IMR-90 (cell line): ENCODE data around the gene VAV3. TPM values are rescaled to one million over a fixed set of nuclear protein-coding genes. Genes with fewer than 3 reads are reported as not detected.

Source experiments
- ATAC-seq: fragments of 200-7000 bp; cut with Tn5 transposase; 2 replicates; pipeline ENCODE4 v1.9.1; 2020; ENCODE audit warnings: low read depth, mild to moderate bottlenecking, moderate library complexity
- BruUV-seq: library from RNA; stranded (reverse); fragments of 400-500 nt; replicated peaks from 2 replicates; lab custom pipeline; 2021; lab: Mats Ljungman, UMichigan
- CTCF ChIA-PET: fragments of 300-600 bp; formaldehyde crosslinking; extraction: SDS; loops from one replicate; lab custom pipeline; 2021; ENCODE audit warnings: antibody characterized with exemption; lab: Yijun Ruan, JAX
- POLR2A ChIA-PET: fragments of 300-600 bp; sonication (Branson Sonifier 250); formaldehyde crosslinking; loops from one replicate; lab custom pipeline; 2022; ENCODE audit warnings: antibody characterized with exemption; ENCODE audit not compliant: unreplicated experiment; lab: Charles Lee
- DNase-seq: peaks from one replicate; pipeline ENCODE4 v3.0.0; 2013
- H2AFZ ChIP-seq: replicated peaks from 2 replicates; pipeline ENCODE3; 2013; ENCODE audit warnings: low read length, mild to moderate bottlenecking; ENCODE audit not compliant: poor library complexity
- H2AK5ac ChIP-seq: 2 replicates; pipeline ENCODE4 v1.6.1; 2013; ENCODE audit warnings: low read depth, low read length, inconsistent platforms
- H2AK9ac ChIP-seq: replicated peaks from 2 replicates; pipeline ENCODE3; 2013; ENCODE audit warnings: mild to moderate bottlenecking, low read depth, low read length, moderate library complexity; ENCODE audit not compliant: poor library complexity
- H2BK120ac ChIP-seq: 2 replicates; pipeline ENCODE4 v1.6.1; 2013; ENCODE audit warnings: low read depth, low read length, inconsistent platforms
- H2BK15ac ChIP-seq: 3 replicates; pipeline ENCODE4 v1.6.1; 2013; ENCODE audit warnings: low read depth, low read length, inconsistent platforms
- H2BK20ac ChIP-seq: 2 replicates; pipeline ENCODE4 v1.6.1; 2013; ENCODE audit warnings: low read depth, mild to moderate bottlenecking, inconsistent platforms, low read length, moderate library complexity
- H2BK5ac ChIP-seq: 2 replicates; pipeline ENCODE4 v1.6.1; 2013; ENCODE audit warnings: mild to moderate bottlenecking, low read depth, low read length, inconsistent platforms; ENCODE audit not compliant: poor library complexity, severe bottlenecking
- H3K14ac ChIP-seq: replicated peaks from 2 replicates; pipeline ENCODE4 v1.6.1; 2013; ENCODE audit warnings: low read depth, low read length, inconsistent platforms
- H3K18ac ChIP-seq: 2 replicates; pipeline ENCODE4 v1.6.1; 2013; ENCODE audit warnings: low read depth, low read length, control low read depth
- H3K23ac ChIP-seq: 2 replicates; pipeline ENCODE4 v1.6.1; 2013; ENCODE audit warnings: low read depth, low read length, inconsistent platforms
- H3K27ac ChIP-seq: 2 replicates; pipeline ENCODE4 v1.5.1; 2013; ENCODE audit warnings: mild to moderate bottlenecking, control low read depth, low read length; ENCODE audit not compliant: insufficient read depth
- H3K27me3 ChIP-seq: 2 replicates; pipeline ENCODE4 v1.6.1; 2013; ENCODE audit warnings: low read length; ENCODE audit not compliant: control insufficient read depth, insufficient read depth
- H3K36me3 ChIP-seq: 2 replicates; pipeline ENCODE4 v1.6.1; 2013; ENCODE audit warnings: low read length, mixed read lengths; ENCODE audit not compliant: control insufficient read depth, insufficient read depth
- H3K4ac ChIP-seq: 2 replicates; pipeline ENCODE4 v1.6.1; 2013; ENCODE audit warnings: low read depth, low read length, inconsistent platforms
- H3K4me1 ChIP-seq: 2 replicates; pipeline ENCODE4 v1.6.1; 2013; ENCODE audit warnings: low read length, mixed read lengths; ENCODE audit not compliant: control insufficient read depth, insufficient read depth
- H3K4me2 ChIP-seq: 2 replicates; pipeline ENCODE4 v1.6.1; 2013; ENCODE audit warnings: low read depth, mild to moderate bottlenecking, control low read depth, low read length, moderate library complexity
- H3K4me3 ChIP-seq: 2 replicates; pipeline ENCODE4 v1.5.1; 2013; ENCODE audit warnings: low read depth, mild to moderate bottlenecking, control low read depth, low read length, moderate library complexity; ENCODE audit not compliant: insufficient read depth
- H3K56ac ChIP-seq: 2 replicates; pipeline ENCODE4 v1.6.1; 2013; ENCODE audit warnings: low read length, inconsistent platforms; ENCODE audit not compliant: insufficient read depth; ENCODE audit errors: extremely low read depth
- H3K79me1 ChIP-seq, 2 experiments: 2 replicates each; pipeline ENCODE4 v1.6.1; 2013; ENCODE audit warnings: low read length in 2 of 2, inconsistent platforms in 1 of 2, low read depth in 1 of 2
- H3K9ac ChIP-seq: 2 replicates; pipeline ENCODE4 v1.6.1; 2013; ENCODE audit warnings: low read depth, low read length, control low read depth
- H3K9me1 ChIP-seq: 2 replicates; pipeline ENCODE4 v1.6.1; 2013; ENCODE audit warnings: low read length, inconsistent platforms; ENCODE audit not compliant: insufficient read depth
- H3K9me3 ChIP-seq: 2 replicates; pipeline ENCODE4 v1.6.1; 2013; ENCODE audit warnings: low read length; ENCODE audit not compliant: control insufficient read depth, insufficient read depth
- H4K20me1 ChIP-seq: 2 replicates; pipeline ENCODE4 v1.6.1; 2013; ENCODE audit warnings: low read length, inconsistent platforms; ENCODE audit not compliant: insufficient read depth
- H4K5ac ChIP-seq: 2 replicates; pipeline ENCODE4 v1.6.1; 2013; ENCODE audit warnings: mild to moderate bottlenecking, low read depth, low read length, control low read depth
- H4K8ac ChIP-seq, 2 experiments: 2 replicates each; pipeline ENCODE4 v1.6.1; 2013; ENCODE audit warnings: low read depth in 2 of 2, low read length in 2 of 2, control low read depth in 1 of 2, inconsistent platforms in 1 of 2
- H4K91ac ChIP-seq: 2 replicates; pipeline ENCODE4 v1.6.1; 2013; ENCODE audit warnings: low read depth, low read length, inconsistent platforms; ENCODE audit not compliant: insufficient read depth
- BHLHE40 ChIP-seq: fragments of 150-350 bp; IDR thresholded peaks from 2 replicates; pipeline ENCODE4 v1.6.1; 2016; ENCODE audit warnings: mild to moderate bottlenecking, low read depth, low read length
- CEBPB ChIP-seq: IDR thresholded peaks from 2 replicates; pipeline ENCODE4 v1.6.1; 2012; ENCODE audit warnings: low read depth, low read length, improper control_type of control experiment
- CHD1 ChIP-seq: IDR thresholded peaks from 2 replicates; pipeline ENCODE4 v1.6.1; 2012; ENCODE audit warnings: low read depth, low read length, improper control_type of control experiment
- MAFK ChIP-seq: IDR thresholded peaks from 2 replicates; pipeline ENCODE4 v1.6.1; 2012; ENCODE audit warnings: low read depth, low read length, improper control_type of control experiment
- MAZ ChIP-seq: IDR thresholded peaks from 2 replicates; pipeline ENCODE4 v1.6.1; 2012; ENCODE audit warnings: low read depth, mild to moderate bottlenecking, low read length, improper control_type of control experiment, moderate library complexity, borderline replicate concordance
- MXI1 ChIP-seq: IDR thresholded peaks from 2 replicates; pipeline ENCODE4 v1.6.1; 2012; ENCODE audit warnings: low read depth, mild to moderate bottlenecking, low read length, moderate library complexity, borderline replicate concordance
- NFE2L2 ChIP-seq: fragments of 150-350 bp; IDR thresholded peaks from 2 replicates; pipeline ENCODE4 v1.6.1; 2016; ENCODE audit warnings: low read depth, mild to moderate bottlenecking, low read length
- POLR2A ChIP-seq: IDR thresholded peaks from 2 replicates; pipeline ENCODE4 v1.6.1; 2012; ENCODE audit warnings: mild to moderate bottlenecking, low read depth, low read length
- RFX5 ChIP-seq: IDR thresholded peaks from 2 replicates; pipeline ENCODE4 v1.8.0; 2012; ENCODE audit warnings: low read depth, mild to moderate bottlenecking, low read length, moderate library complexity
- USF2 ChIP-seq: fragments of 150-350 bp; IDR thresholded peaks from 2 replicates; pipeline ENCODE4 v1.6.1; 2017; ENCODE audit warnings: mild to moderate bottlenecking, antibody characterized with exemption, low read length, low read depth
- WGBS, 2 experiments: methylation state at CpG; one replicate each; pipeline versions ENCODE4 v1.1.5 to v1.1.7; 2013; ENCODE audit warnings: missing lambda C conversion rate in 2 of 2; ENCODE audit not compliant: insufficient read length in 1 of 2; ENCODE audit errors: extremely low coverage in 2 of 2; 5-methylcytosine and 5-hydroxymethylcytosine counted together
- dilution Hi-C: fragments of 300-500 bp; cut with HindIII; formaldehyde crosslinking; loops from one replicate; pipeline ENCODE4 v1.14.3; 2018; ENCODE audit warnings: low sequenced_read_pairs; ENCODE audit not compliant: unreplicated experiment
- in situ Hi-C: fragments of 300-500 bp; cut with MboI; formaldehyde crosslinking; loops from 3 replicates; pipeline ENCODE4 v1.14.3; 2019; ENCODE audit warnings: low sequenced_read_pairs, inconsistent platforms, mixed read lengths
- intact Hi-C: fragments of 100-400 bp; cut with micrococcal nuclease; formaldehyde crosslinking; loops from 2 replicates; pipeline ENCODE4 v1.10.0; 2022
- polyA plus RNA-seq, 3 experiments: library from polyadenylated mRNA; depleted of rRNA; stranded (reverse); fragments of >200 nt; gene quantifications; 2 replicates each; pipeline ENCODE4 v1.2.3, GENCODE V29; 2012; ENCODE audit warnings: low replicate concordance in 1 of 3
- total RNA-seq: library from RNA; depleted of rRNA; stranded (reverse); fragments of >200 nt; gene quantifications from 2 replicates; pipeline ENCODE4 v1.2.3, GENCODE V29; 2012

Gene VAV3
- total and polyA plus RNA-seq, 2 of the 4 experiments (the other 2 are of a cell fraction), result 0.12 to 0.18 TPM

- no peak overlapping the region for H2AK9ac ChIP-seq
- no peak overlapping the region for H3K23ac ChIP-seq
- H2BK15ac ChIP-seq, result no peak overlapping the region
- H4K8ac ChIP-seq, result no peak overlapping the region
- no peak overlapping the region for H3K4me3 ChIP-seq
- H3K36me3 ChIP-seq, result no peaks in the 10 kb centered on the region
- ATAC-seq (no peak), DNase-seq (no peak)
- no peak overlapping the region for H4K91ac ChIP-seq
- no peak overlapping the region for H3K4ac ChIP-seq
- H3K18ac ChIP-seq, result no peak overlapping the region
- no peak overlapping the region for H4K5ac ChIP-seq
- CTCF ChIA-PET, result no interaction called here
- no peak overlapping the region for H3K9ac ChIP-seq
- H2BK120ac ChIP-seq, result no peak overlapping the region
- no peaks in the 10 kb centered on the region for H3K4me1 ChIP-seq
- no peaks in the 10 kb centered on the region for H3K79me1 ChIP-seq
- no peak overlapping the region for H3K14ac ChIP-seq
- no peaks in the 10 kb centered on the region for H3K9me1 ChIP-seq
- H2BK5ac ChIP-seq, result no peak overlapping the region
- no peaks in the 10 kb centered on the region for H4K20me1 ChIP-seq
- no peak overlapping the region for H3K56ac ChIP-seq
- in situ Hi-C loops (no loop called here), dilution Hi-C loops (no loop called here), intact Hi-C loops (no loop called here)
- POLR2A ChIA-PET, result no interaction called here
- TF ChIP-seq CHD1, result no peak
- no peak for TF ChIP-seq MAZ
- no peak for TF ChIP-seq RFX5
- TF ChIP-seq POLR2A, result no peak
- no peak for TF ChIP-seq MXI1
- TF ChIP-seq MAFK, result no peak
- TF ChIP-seq NFE2L2, result no peak
- no peak for TF ChIP-seq BHLHE40
- no peak for TF ChIP-seq USF2
- no peak for TF ChIP-seq CEBPB
- WGBS, 2 experiments, result 67% methylated on average over 1 of the region's 3 CpGs; no CpG with 5 or more reads in 1 of the 2 experiments
- H3K27me3 ChIP-seq, result no peaks in the 10 kb centered on the region
- H2AFZ ChIP-seq, result no peak overlapping the region
- no peak overlapping the region for H3K27ac ChIP-seq
- H2AK5ac ChIP-seq, result no peak overlapping the region
- H3K4me2 ChIP-seq, result no peak overlapping the region
- no peaks in the 10 kb centered on the region for H3K9me3 ChIP-seq
- no peak overlapping the region for H2BK20ac ChIP-seq
- no TSS peak for BruUV-seq
Measured at GRCh38 chr1:107926436-107927080, 38.4 kb downstream of the VAV3 start.
